Measurements from ENCODE around the gene USP12. TPM values are rescaled to one million over a fixed set of nuclear protein-coding genes. Genes with fewer than 3 reads are reported as not detected.

USP12 gene
- total and polyA plus RNA-seq, 9 donors = 9.5 to 23.6 (median 19.2) TPM

DNA sequence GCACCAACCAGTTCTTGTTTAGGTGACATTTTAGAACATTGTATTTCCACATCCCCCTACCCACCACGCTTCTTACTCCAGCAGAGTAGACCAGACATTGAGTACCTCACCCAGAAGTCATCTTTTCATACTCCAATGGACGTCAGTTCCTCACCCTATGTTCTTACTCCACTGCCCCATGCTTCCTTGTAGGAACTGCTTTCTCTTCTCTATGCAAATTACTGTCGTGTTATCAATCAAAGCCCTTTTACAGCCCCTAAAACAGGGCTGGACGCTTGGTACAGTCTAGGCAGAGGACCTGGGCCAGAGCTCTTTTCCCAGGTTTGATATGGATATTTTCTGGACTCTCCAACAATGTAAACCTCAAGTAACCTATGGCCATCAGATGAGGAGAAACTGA is 58.2 kb downstream of the USP12 start:
- Histone ChIP-seq H3K9me3 (no peaks in the 10 kb centered on the region), H3K27me3 (no peaks in the 10 kb centered on the region), H3K4me1 (ENCODE audit: insufficient read depth) (no peaks in the 10 kb centered on the region), H3K36me3 (no peaks in the 10 kb centered on the region), H3K27ac (no peak overlapping the region), H3K4me3 (no peak overlapping the region)
- DNase-seq = no peak
- intact Hi-C loops (cut with DNase I) = no loop called here
- 92 to 97% (median 93%) methylated on average over 4 of the region's 4 CpGs for WGBS, 3 donors
- TF ChIP-seq EP300 (IDR thresholded peaks at IDR 0.05) = no peak

DNA sequence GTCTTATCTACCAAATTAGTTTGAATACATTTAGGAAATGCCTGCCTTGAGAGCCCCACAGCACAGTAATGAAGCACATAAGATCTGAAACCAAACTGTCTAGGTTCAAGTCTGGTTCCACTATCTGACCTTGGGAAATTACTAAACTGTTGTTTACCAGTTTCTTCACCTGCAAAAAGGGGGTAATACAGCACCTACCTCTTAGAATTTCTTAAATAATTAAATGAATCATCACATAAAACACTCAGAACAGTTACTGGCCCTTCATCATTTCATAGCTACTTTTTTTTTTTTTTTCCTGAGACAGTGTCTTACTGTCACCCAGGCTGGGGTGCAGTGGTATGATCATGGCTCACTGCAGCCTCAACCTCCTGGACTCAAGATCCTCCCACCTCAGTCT is 59.6 kb downstream of the USP12 start:
- Histone ChIP-seq H3K9me3 (no peaks in the 10 kb centered on the region), H3K27ac (no peak overlapping the region), H3K27me3 (no peaks in the 10 kb centered on the region), H3K4me1 (ENCODE audit: insufficient read depth) (no peaks in the 10 kb centered on the region), H3K36me3 (no peaks in the 10 kb centered on the region), H3K4me3 (no peak overlapping the region)
- no peak for DNase-seq
- intact Hi-C loops (cut with DNase I) = no loop called here
- TF ChIP-seq EP300 (IDR thresholded peaks at IDR 0.05) = no peak
- no peak for TF ChIP-seq POLR2A (IDR thresholded peaks at IDR 0.05)

DNA sequence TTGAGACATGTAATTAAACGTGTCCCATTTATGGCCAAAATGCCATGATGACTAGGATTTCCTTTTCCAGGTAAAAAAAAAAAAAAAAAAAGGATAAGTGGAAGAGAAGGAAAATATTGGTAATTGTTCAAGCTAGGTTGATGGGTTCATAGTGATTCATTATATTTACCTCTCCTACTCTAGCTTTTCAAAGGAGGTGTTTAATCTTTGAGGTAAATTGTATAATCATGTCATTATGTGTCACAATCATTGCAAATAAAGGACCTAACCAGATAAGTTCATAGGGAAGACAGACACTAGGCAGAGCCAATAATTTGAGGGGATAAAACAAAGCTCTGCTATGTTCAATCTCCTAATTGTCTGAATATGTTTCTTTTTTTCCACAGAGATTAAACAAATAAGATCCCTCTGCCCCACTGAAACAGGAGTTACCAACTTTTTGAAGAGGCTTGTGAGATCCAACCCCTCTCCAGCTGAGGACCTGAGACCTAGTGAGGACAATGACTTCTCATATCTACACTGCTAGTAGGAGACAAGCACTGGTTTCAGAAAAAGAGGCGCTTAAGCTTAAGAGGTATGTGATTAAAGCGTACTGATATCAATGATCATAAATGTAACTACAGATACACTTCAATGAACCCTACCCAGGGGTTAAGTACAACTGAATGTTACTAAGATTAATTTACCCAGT is 61.4 kb downstream of the USP12 start:
- Histone ChIP-seq H3K27me3 (no peaks in the 10 kb centered on the region), H3K36me3 (no peaks in the 10 kb centered on the region), H3K4me3 (no peak overlapping the region), H3K4me1 (ENCODE audit: insufficient read depth) (no peaks in the 10 kb centered on the region), H3K27ac (no peak overlapping the region), H3K9me3 (no peaks in the 10 kb centered on the region)
- DNase-seq = no peak
- intact Hi-C loops (cut with DNase I) = no loop called here
- TF ChIP-seq, protein P1, sequence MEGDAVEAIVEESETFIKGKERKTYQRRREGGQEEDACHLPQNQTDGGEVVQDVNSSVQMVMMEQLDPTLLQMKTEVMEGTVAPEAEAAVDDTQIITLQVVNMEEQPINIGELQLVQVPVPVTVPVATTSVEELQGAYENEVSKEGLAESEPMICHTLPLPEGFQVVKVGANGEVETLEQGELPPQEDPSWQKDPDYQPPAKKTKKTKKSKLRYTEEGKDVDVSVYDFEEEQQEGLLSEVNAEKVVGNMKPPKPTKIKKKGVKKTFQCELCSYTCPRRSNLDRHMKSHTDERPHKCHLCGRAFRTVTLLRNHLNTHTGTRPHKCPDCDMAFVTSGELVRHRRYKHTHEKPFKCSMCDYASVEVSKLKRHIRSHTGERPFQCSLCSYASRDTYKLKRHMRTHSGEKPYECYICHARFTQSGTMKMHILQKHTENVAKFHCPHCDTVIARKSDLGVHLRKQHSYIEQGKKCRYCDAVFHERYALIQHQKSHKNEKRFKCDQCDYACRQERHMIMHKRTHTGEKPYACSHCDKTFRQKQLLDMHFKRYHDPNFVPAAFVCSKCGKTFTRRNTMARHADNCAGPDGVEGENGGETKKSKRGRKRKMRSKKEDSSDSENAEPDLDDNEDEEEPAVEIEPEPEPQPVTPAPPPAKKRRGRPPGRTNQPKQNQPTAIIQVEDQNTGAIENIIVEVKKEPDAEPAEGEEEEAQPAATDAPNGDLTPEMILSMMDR (IDR thresholded peaks at IDR 0.05) = no peak
- no peak for TF ChIP-seq EP300 (IDR thresholded peaks at IDR 0.05)
- TF ChIP-seq POLR2A (IDR thresholded peaks at IDR 0.05) = no peak
- 94 to 98% (median 96%) methylated on average over 3 of the region's 3 CpGs for WGBS, 3 donors

DNA sequence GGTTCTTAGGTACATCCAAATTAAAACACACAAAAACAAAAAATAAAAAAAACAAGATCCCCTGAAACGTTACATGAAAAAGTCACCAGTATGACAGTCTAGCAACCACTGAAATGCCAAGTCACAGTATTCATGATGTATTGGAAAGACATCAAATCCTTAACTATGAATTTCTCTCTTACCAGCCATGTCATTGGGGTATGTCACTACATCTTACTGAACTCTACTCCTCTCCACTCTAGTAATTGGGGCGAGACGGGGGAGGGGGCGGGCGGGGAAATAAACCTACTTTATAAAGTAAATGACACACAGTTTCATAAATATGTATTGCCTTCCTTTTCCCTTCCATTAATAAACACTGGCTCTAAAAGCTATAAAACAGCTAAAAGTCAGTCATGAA is 65.5 kb downstream of the USP12 start:
- DNase-seq = no peak
- 88 to 94% (median 94%) methylated on average over 5 of the region's 5 CpGs for WGBS, 3 donors
- TF ChIP-seq, protein P1 (IDR thresholded peaks at IDR 0.05) = no peak
- TF ChIP-seq POLR2A (IDR thresholded peaks at IDR 0.05) = no peak
- H3K9me3 ChIP-seq = no peaks in the 10 kb centered on the region
- H3K36me3 ChIP-seq = no peaks in the 10 kb centered on the region
- intact Hi-C loops (cut with DNase I) = no loop called here
- H3K4me3 ChIP-seq = no peak overlapping the region
- no peak overlapping the region for H3K27ac ChIP-seq
- no peaks in the 10 kb centered on the region for H3K27me3 ChIP-seq
- H3K4me1 ChIP-seq (ENCODE audit: insufficient read depth) = no peaks in the 10 kb centered on the region

DNA sequence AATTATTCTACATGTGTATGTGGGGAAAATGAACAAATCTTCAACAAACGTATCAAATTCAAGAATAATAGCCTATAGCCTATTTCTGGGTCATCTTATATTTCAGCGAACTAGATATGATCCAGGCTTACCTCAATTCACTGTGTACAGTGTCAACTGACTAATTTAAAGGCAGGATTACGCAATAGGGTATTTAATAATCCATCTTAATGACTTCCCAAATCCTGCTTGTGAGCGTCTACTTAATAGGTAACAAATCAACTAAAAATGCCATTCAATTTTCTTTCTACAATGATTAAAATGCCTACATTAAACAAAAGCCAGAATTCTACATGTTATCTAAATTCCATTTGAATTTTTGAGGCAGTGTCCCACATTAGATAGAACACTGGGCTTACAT is 67.0 kb downstream of the USP12 start:
- H3K4me1 ChIP-seq (ENCODE audit: insufficient read depth) = no peaks in the 10 kb centered on the region
- WGBS, 3 donors = 71 to 74% (median 73%) methylated on average over 4 of the region's 4 CpGs

DNA sequence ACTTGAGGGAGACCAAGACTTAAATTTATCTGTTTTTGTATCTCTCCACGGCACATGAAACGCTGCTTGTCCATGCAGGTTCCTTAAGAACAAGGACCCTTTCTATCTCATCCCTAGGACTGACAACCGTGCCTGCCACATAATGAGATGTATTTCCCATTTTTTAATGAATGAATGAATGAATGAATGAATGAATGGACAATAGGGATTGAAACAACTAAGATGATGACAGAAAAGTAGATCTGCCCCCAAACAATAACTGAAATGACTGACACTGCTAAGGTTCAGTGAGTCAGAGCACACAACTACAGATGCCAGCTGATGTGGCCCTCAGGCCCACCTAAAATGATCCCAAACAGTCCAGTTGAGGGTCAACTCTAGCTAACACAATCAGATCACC is 69.8 kb downstream of the USP12 start:
- Histone ChIP-seq H3K27me3 (no peaks in the 10 kb centered on the region), H3K4me1 (ENCODE audit: insufficient read depth) (no peaks in the 10 kb centered on the region), H3K4me3 (no peak overlapping the region), H3K36me3 (no peaks in the 10 kb centered on the region), H3K9me3 (no peaks in the 10 kb centered on the region), H3K27ac (no peak overlapping the region)
- TF ChIP-seq POLR2A (IDR thresholded peaks at IDR 0.05) (no peak), EP300 (IDR thresholded peaks at IDR 0.05) (no peak)
- TF ChIP-seq, protein P1 (IDR thresholded peaks at IDR 0.05) = no peak
- intact Hi-C loops (cut with DNase I) = no loop called here
- 97 to 98% (median 97%) methylated on average over 3 of the region's 3 CpGs for WGBS, 3 donors
- DNase-seq = no peak

More for the DNA sequence above, 67.0 kb downstream of the USP12 start:
- Histone ChIP-seq H3K27me3 (no peaks in the 10 kb centered on the region), H3K27ac (no peak overlapping the region), H3K4me3 (no peak overlapping the region), H3K9me3 (no peaks in the 10 kb centered on the region), H3K36me3 (no peaks in the 10 kb centered on the region)
- intact Hi-C loops (cut with DNase I) = no loop called here
- TF ChIP-seq POLR2A (IDR thresholded peaks at IDR 0.05) = no peak
- TF ChIP-seq EP300 (IDR thresholded peaks at IDR 0.05) = no peak
- no peak for DNase-seq

All from ovary (tissue), 9 donors.